ENCODE data around the gene TTBK2. TPM values are rescaled to one million over a fixed set of nuclear protein-coding genes. Genes with fewer than 3 reads are reported as not detected.
"Not testable (repeated sequence)": the region's sequence is repeated elsewhere in the genome, so short reads cannot be mapped to it uniquely, and the experiment has no call there.

Gene TTBK2
- total and polyA plus RNA-seq, 10 donors: 1.4 to 27.8 (median 19.5) TPM

- Histone ChIP-seq H3K36me3 (peaks cover 0 to 9% (median 0%) of the 10 kb centered on the region in 6 donors), H3K9me3 (no peaks in the 10 kb centered on the region), H3K4me3 (no peak overlapping the region), H3K27me3 (replicated peaks in 1 of 7) (no peaks in the 10 kb centered on the region), H3K4me1 (peaks cover 0 to 10% (median 0%) of the 10 kb centered on the region in 6 donors), H3K27ac (no peak overlapping the region)
- intact Hi-C loops (cut with DNase I; ENCODE audit: low total_unique reads): no loop called here
- DNase-seq: no peak
- TF ChIP-seq POLR2A (IDR thresholded peaks at IDR 0.05) (no peak), CTCF (IDR thresholded peaks at IDR 0.05 in 8 of 11, conservative IDR thresholded peaks at IDR 0.05 in 3 of 11) (no peak), POLR2AphosphoS5 (IDR thresholded peaks at IDR 0.05) (no peak)
- WGBS, 5 donors: 74 to 90% (median 83%) methylated on average over 5 of the region's 5 CpGs
These were observed 16.9 kb downstream of the TTBK2 start for GRCh38 chr15:42903388-42904324.

GRCh38 chr15:42893911-42894310, 26.7 kb downstream of the TTBK2 start:
- H3K4me3 ChIP-seq; H3K27ac ChIP-seq; DNase-seq; H3K4me1 ChIP-seq; H3K36me3 ChIP-seq; intact Hi-C loops (cut with DNase I; ENCODE audit: low total_unique reads); H3K27me3 ChIP-seq (replicated peaks in 1 of 7): not testable (repeated sequence)
- H3K9me3 ChIP-seq: peaks cover 0 to 20% (median 16%) of the 10 kb centered on the region in 8 donors
- 75 to 95% (median 90%) methylated on average over 1 of the region's 1 CpG for WGBS, 5 donors

GRCh38 chr15:42891569-42891968, 29.0 kb downstream of the TTBK2 start:
- Histone ChIP-seq H3K36me3 (peaks cover 0 to 3% (median 0%) of the 10 kb centered on the region in 6 donors), H3K27me3 (replicated peaks in 1 of 7) (no peaks in the 10 kb centered on the region), H3K9me3 (peaks cover 0 to 20% (median 16%) of the 10 kb centered on the region in 8 donors), H3K27ac (no peak overlapping the region), H3K4me1 (no peaks in the 10 kb centered on the region), H3K4me3 (no peak overlapping the region)
- no peak for DNase-seq
- intact Hi-C loops (cut with DNase I; ENCODE audit: low total_unique reads): no loop called here
- 83 to 91% (median 86%) methylated on average over 3 of the region's 3 CpGs for WGBS, 5 donors
- TF ChIP-seq POLR2A (IDR thresholded peaks at IDR 0.05) (no peak), POLR2AphosphoS5 (IDR thresholded peaks at IDR 0.05) (no peak), CTCF (IDR thresholded peaks at IDR 0.05 in 8 of 11, conservative IDR thresholded peaks at IDR 0.05 in 3 of 11) (no peak)

GRCh38 chr15:42890161-42890913, 30.2 kb downstream of the TTBK2 start:
- no peak overlapping the region for H3K4me3 ChIP-seq

GRCh38 chr15:42887384-42887783, 33.2 kb downstream of the TTBK2 start:
- H3K27ac ChIP-seq; H3K27me3 ChIP-seq (replicated peaks in 1 of 7); H3K4me1 ChIP-seq; DNase-seq; H3K36me3 ChIP-seq; intact Hi-C loops (cut with DNase I; ENCODE audit: low total_unique reads); H3K4me3 ChIP-seq: not testable (repeated sequence)
- WGBS, 5 donors: 93 to 99% (median 98%) methylated on average over 3 of the region's 3 CpGs
- peaks cover 0 to 32% (median 18%) of the 10 kb centered on the region in 8 donors for H3K9me3 ChIP-seq

More at GRCh38 chr15:42890161-42890913, 30.2 kb downstream of the TTBK2 start:
- 88 to 93% (median 91%) methylated on average over 2 of the region's 2 CpGs for WGBS, 5 donors
- DNase-seq: no peak
- no peak for TF ChIP-seq CTCF (IDR thresholded peaks at IDR 0.05 in 8 of 11, conservative IDR thresholded peaks at IDR 0.05 in 3 of 11)
- no peak for TF ChIP-seq POLR2AphosphoS5 (IDR thresholded peaks at IDR 0.05)
- no peak for TF ChIP-seq POLR2A (IDR thresholded peaks at IDR 0.05)
- intact Hi-C loops (cut with DNase I; ENCODE audit: low total_unique reads): no loop called here
- H3K9me3 ChIP-seq: peaks cover 0 to 30% (median 16%) of the 10 kb centered on the region in 8 donors
- no peaks in the 10 kb centered on the region for H3K4me1 ChIP-seq
- no peaks in the 10 kb centered on the region for H3K27me3 ChIP-seq (replicated peaks in 1 of 7)
- peaks cover 0 to 3% (median 0%) of the 10 kb centered on the region in 6 donors for H3K36me3 ChIP-seq
- no peak overlapping the region for H3K27ac ChIP-seq
